GM18498 (cell line): ENCODE results near the gene GLRX.

Experiments
- ATAC-seq: cut with Tn5 transposase; IDR thresholded peaks from one replicate; pipeline ENCODE4 v1.9.1; 2021; ENCODE audit warnings: mild to moderate bottlenecking, moderate library complexity; ENCODE audit not compliant: unreplicated experiment

Gene GLRX

GRCh38 chr5:95784514-95785302 lies 37.8 kb downstream of the GLRX start:
- no peak for ATAC-seq

GRCh38 chr5:95783661-95784060 lies 38.9 kb downstream of the GLRX start:
- no peak for ATAC-seq

- no peak for ATAC-seq
Observed at GRCh38 chr5:95782181-95782580, 40.3 kb downstream of the GLRX start.

- ATAC-seq = peak; percentile 95
Observed at GRCh38 chr5:95781101-95781583, 41.4 kb downstream of the GLRX start.

GRCh38 chr5:95780597-95780996 lies 41.9 kb downstream of the GLRX start:
- ATAC-seq = no peak

GRCh38 chr5:95779611-95780010 lies 42.9 kb downstream of the GLRX start:
- ATAC-seq = no peak

GRCh38 chr5:95778713-95779436 lies 43.7 kb downstream of the GLRX start:
- no peak for ATAC-seq

GRCh38 chr5:95777441-95777840 lies 45.1 kb downstream of the GLRX start:
- ATAC-seq = no peak

- ATAC-seq = no peak
Observed at GRCh38 chr5:95773335-95774059, 49.0 kb downstream of the GLRX start.

GRCh38 chr5:95771892-95772291 lies 50.6 kb downstream of the GLRX start:
- no peak for ATAC-seq

GRCh38 chr5:95770830-95771708 lies 51.5 kb downstream of the GLRX start:
- no peak for ATAC-seq

GRCh38 chr5:95768731-95769130 lies 53.8 kb downstream of the GLRX start:
- ATAC-seq = no peak

GRCh38 chr5:95763941-95764340 lies 58.6 kb downstream of the GLRX start:
- ATAC-seq = no peak
